Measurements from ENCODE around the gene TMEM184B. TPM values are rescaled to one million over a fixed set of nuclear protein-coding genes. Genes with fewer than 3 reads are reported as not detected.

The TMEM184B gene
- total RNA-seq, 6 experiments from 2014 or later: 104 to 125 (median 111) TPM

- no peak for TF ChIP-seq CTCF (IDR thresholded peaks at IDR 0.05)
- no peaks in the 10 kb centered on the region for H3K9me3 Mint-ChIP-seq
- peaks cover 58% of the 10 kb centered on the region for H3K4me1 Mint-ChIP-seq (ENCODE audit: low read depth)
- peaks cover 25% of the 10 kb centered on the region for H3K36me3 Mint-ChIP-seq (ENCODE audit: low read depth)
- no peak for DNase-seq
- H3K27ac Mint-ChIP-seq: peak within 1 kb of the TSS; percentile 97
- peak within 1 kb of the TSS; percentile 97 for H3K4me3 Mint-ChIP-seq
- peaks cover 11% of the 10 kb centered on the region; the same call in 1 of the 2 replicates for H3K27me3 Mint-ChIP-seq (ENCODE audit: insufficient read depth)
Observed at GRCh38 chr22:38317122-38317994, 44.5 kb upstream of the TMEM184B start, which contains the start of gene CSNK1E. TSS of gene CSNK1E (minus strand) at chr22:38317433. CDS start at chr22:38314157, 3,276 bp downstream.

- peak overlapping the region; percentile 97 for H3K27ac Mint-ChIP-seq
- H3K36me3 Mint-ChIP-seq (ENCODE audit: low read depth): peaks cover 31% of the 10 kb centered on the region
- no peaks in the 10 kb centered on the region for H3K9me3 Mint-ChIP-seq
- TF ChIP-seq CTCF (IDR thresholded peaks at IDR 0.05): no peak; the same call in 1 of the 2 replicates
- peak overlapping the region; percentile 97 for H3K4me3 Mint-ChIP-seq
- peaks cover 67% of the 10 kb centered on the region for H3K4me1 Mint-ChIP-seq (ENCODE audit: low read depth)
- peak; percentile 36 for DNase-seq
- peaks cover 17% of the 10 kb centered on the region for H3K27me3 Mint-ChIP-seq (ENCODE audit: insufficient read depth)
Observed at GRCh38 chr22:38316364-38317121, 43.7 kb upstream of the TMEM184B start.

GRCh38 chr22:38315823-38316363 is 43.1 kb upstream of the TMEM184B start:
- Mint-ChIP-seq H3K4me3 (peak overlapping the region; percentile 97), H3K36me3 (ENCODE audit: low read depth) (peaks cover 38% of the 10 kb centered on the region), H3K9me3 (no peaks in the 10 kb centered on the region), H3K4me1 (ENCODE audit: low read depth) (peaks cover 72% of the 10 kb centered on the region), H3K27me3 (ENCODE audit: insufficient read depth) (peaks cover 17% of the 10 kb centered on the region), H3K27ac (peak overlapping the region; percentile 97)
- no peak for DNase-seq
- TF ChIP-seq CTCF (IDR thresholded peaks at IDR 0.05): no peak

- DNase-seq: no peak
- Mint-ChIP-seq H3K4me1 (ENCODE audit: low read depth) (peaks cover 76% of the 10 kb centered on the region), H3K27me3 (ENCODE audit: insufficient read depth) (peaks cover 20% of the 10 kb centered on the region), H3K36me3 (ENCODE audit: low read depth) (peaks cover 45% of the 10 kb centered on the region), H3K4me3 (peak overlapping the region; percentile 97), H3K27ac (peak overlapping the region; percentile 97), H3K9me3 (no peaks in the 10 kb centered on the region)
- no peak for TF ChIP-seq CTCF (IDR thresholded peaks at IDR 0.05)
Observed at GRCh38 chr22:38314933-38315822, 42.4 kb upstream of the TMEM184B start.
